Globus pallidus (tissue), 1 donor: ENCODE results near the gene CDH4.

ENCODE experiments used
- DNase-seq: peaks from one replicate; pipeline ENCODE4 v3.0.0-alpha.2; 2015; ENCODE audit warnings: low spot score

CDH4 gene

DNA sequence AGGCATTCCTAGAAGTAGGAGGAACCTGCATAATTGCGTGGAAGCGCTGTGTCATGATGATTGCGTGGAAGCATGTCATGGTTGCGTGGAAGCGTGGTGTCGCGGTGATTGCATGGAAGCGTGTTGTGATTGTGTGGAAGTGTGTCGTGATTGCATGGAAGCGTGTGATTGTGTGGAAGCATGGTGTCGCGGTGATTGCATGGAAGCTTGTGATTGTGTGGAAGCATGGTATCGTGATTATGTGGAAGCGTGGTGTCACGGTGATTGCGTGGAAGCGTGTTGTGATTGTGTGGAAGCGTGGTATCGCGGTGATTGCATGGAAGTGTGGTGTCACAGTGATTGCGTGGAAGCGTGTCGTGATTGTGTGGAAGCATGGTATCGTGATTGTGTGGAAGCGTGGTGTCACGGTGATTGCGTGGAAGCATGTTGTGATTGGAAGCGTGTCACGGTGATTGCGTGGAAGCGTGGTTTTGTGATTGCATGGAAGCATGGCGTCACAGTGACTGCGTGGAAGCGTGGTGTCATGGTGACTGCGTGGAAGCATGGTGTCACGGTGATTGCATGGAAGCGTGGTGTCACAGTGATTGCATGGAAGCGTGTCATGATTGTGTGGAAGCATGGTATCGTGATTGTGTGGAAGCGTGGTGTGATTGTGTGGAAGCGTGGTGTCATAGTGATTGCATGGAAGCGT lies 667.8 kb downstream of the CDH4 start:
- no peak for DNase-seq

DNA sequence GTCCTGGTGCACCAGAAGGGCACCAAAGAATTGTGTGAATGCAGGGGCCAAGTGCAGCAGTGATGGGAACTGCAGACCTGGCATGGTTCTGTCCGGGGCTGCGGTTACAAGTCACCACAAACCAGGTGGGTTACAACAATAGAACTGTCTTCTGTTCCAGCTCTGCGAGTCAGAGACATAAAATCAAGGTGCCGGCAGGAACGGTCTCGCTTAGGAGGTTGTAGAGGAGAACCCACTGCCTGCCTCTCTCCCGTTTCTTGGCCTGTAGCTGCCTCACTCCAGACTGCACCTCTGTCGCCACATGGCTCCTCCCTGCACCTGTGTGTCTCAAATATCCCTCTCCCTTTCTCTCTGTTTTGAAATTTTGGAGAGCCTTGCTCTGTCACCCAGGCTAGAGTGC lies 670.4 kb downstream of the CDH4 start:
- DNase-seq = no peak

DNA sequence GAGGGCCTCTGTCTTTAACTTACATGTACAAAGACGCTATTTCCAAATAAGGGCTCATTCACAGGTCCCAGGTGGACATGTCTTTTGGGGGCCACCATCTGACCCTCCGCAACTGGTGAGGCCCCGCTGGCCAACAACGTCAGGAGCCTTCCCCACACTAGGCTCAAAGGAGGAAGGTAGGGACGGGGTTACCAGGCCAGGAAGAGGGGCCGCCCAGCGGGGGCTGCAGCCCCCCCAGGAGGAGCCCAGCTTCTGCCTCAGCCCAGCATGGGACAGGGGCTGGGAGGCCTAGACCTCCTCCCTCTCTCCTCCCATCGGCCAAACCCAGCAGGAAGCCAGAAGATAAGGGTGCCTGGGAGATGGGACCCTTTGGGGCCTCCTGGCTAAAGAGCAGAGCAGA lies 670.9 kb downstream of the CDH4 start:
- no peak for DNase-seq

DNA sequence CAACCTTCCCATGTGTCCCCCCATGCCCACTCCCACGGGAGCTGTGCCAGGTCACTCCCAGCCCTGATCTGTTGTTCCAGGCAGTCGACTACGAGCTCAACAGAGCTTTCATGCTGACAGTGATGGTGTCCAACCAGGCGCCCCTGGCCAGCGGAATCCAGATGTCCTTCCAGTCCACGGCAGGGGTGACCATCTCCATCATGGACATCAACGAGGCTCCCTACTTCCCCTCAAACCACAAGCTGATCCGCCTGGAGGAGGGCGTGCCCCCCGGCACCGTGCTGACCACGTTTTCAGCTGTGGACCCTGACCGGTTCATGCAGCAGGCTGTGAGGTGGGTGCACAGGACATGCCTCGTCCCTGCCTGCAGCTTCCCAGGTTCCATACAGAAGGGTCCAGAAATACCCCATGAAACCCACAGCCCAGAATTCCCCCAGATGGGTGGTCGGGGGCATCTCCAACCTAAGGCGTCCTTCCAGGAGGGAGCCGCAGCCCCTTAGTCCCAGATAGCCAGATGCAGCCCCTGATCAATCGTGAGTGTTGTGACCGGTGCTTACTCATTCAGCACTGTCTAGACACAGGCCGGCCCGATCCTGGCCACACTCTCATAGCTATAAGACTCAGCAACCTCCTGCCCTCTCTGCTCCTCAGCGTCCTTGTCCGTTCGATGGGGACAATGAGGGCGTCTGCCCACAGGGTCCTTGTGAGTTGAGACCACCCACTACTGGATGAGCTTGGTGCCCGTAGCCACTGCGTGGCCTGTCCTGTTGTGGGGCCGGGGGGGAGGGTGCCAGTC lies 671.5 kb downstream of the CDH4 start:
- no peak for DNase-seq

DNA sequence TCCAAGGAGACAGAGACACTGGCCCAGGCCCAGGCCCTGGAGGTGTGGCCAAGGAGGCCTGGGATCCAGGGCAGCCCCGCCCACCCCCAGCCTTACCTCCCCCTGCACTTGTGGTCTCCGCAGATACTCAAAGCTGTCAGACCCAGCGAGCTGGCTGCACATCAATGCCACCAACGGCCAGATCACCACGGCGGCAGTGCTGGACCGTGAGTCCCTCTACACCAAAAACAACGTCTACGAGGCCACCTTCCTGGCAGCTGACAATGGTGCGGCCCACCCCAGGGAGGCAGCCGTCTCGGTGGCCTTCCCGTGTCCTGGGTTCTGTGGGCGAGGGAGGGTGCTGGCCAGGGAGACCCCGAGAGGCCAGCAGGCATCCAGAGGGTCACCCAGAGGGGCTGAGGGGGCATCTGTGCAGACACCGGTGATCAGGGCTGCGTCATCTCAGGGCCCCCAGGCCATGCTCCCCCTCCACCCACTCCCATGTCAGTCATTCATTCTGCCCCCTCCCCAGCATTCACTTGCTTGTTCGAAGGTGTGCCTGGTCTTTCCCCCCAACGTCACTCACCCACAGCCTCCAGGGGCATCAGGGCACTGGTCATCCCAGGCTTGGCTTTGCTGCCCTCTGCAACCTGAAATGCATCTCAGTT lies 672.3 kb downstream of the CDH4 start:
- DNase-seq = no peak

DNA sequence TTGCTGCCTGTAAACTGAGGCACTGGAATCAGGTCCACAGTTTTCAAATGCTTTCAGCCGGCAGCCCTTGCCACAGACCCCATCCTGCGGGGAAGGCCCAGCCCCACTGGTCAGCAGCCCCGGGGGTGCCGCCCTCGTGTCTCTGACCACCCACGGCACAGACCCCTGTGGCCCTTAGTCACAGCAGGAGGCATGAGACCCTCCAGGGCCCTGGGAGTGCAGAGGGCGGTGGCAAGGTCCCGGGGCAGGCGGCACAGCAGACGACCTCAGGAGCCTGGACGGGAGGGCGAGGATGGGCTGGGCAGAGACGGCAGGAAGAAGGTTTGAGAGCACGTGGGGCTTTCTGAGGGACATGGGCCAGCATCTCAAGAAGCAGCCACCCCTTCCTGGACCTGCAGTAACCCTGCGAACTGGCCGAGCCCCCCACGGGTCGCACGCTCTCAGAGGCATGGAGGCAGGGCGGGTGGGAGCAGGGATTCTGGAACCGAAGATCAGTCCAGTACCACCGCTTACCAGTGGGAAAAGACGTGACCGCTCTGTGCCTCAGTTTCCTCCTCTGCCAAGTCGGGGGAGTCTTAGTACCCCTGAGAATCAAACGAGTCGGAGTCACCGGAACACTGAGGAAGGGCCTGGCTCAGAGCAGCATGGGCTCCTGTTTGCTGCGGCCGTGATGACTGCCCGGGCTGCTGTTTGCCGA lies 672.9 kb downstream of the CDH4 start:
- no peak for DNase-seq

DNA sequence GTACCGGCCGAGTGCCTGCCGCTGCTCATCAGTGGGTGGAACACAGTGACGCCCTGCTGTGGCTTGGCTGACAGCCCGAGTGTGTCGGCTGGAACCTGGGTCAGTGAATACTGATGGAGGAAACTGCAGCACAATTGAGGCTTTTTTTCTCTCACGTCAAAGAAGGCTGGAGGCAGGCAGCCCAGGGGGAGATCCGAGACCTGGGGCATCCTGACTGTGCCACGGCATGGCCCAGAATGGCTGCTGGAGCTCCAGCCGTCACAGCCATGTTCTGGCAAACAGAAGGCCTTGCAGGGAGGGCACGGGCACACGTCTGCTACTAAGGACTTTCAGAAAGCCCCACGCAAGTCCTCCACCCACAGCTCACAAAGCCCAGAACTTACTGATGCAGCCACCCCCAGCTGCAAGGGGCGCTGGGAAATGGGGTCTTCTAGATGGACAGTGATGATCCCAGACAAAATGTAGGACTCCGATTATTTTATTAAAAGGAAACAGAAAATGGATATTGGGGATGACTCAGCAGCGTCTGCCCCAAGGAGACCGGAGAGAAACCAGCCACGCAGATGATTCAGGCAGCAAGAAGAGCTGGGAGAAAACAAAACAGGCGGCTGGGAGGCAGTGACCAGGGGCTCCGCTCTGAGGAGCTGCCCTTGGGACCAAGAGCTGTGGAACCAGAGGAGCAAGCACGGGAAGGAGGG lies 673.6 kb downstream of the CDH4 start:
- no peak for DNase-seq

DNA sequence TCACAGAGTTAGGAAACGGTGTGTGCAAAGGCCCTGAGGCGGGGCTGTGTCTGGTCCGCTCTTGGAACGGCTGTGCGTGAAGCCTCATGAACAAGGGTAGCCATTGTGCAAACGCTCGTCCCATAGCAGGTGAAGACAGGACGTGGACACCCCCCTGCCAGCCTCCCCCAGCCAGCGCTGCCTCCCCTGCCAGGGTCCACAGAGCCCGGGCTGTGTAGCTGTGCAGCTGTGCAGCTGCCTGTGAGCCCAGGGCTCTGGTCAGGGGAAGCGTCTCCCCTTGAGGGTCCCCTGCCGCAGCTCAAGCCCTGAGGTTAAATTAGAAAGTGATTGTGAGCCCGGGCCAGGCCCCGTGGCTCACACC lies 674.2 kb downstream of the CDH4 start:
- DNase-seq = no peak

DNA sequence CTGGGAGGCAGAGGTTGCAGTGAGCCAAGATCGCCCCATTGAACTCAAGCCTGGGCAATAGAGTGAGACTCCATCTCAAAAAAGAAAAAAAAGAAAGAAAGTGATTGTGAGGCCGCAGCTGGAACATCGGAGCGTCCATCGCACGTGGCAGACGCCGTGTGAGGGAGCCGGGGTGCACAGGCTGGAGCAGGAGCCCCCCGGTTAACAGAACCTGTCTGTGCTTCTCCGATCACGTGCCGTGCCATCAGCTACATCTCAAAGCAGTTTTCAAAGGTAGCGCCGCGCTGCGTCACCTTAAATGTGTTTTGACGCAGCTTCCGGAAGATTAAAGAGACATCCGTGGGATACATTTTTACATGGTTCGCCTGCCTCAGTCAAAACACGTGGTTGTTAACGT lies 674.7 kb downstream of the CDH4 start:
- no peak for DNase-seq

DNA sequence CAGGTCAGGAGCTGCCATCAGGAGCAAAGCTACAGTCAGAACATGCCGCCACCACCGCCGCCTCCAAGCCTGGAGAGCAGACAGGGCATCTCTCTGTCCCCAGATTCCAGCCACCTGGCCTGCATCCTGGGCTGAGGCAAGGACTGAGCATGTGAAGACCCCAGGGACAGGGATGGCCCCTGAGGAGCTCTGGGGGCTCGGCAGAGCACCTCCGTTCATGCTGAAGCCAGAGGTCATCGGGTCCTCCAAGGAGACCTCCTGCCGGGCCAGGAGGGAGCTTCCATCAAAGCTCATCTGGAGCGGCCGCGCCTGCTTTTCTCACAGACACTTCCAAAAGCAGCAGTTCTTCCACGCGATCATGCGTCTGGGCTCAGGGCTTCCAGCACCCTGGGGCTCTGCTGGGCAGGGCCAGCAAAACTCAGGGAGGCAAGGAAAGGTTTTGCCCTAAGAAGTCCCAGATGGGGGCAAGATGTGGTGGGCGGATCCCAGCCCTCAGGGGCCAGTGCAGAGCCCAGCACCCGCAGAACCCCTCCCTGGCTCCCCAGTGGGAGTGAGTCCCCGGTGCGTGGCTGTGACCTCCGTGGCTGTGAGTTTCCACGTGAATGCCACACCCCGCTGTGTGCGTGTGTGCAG lies 675.2 kb downstream of the CDH4 start:
- DNase-seq = no peak

DNA sequence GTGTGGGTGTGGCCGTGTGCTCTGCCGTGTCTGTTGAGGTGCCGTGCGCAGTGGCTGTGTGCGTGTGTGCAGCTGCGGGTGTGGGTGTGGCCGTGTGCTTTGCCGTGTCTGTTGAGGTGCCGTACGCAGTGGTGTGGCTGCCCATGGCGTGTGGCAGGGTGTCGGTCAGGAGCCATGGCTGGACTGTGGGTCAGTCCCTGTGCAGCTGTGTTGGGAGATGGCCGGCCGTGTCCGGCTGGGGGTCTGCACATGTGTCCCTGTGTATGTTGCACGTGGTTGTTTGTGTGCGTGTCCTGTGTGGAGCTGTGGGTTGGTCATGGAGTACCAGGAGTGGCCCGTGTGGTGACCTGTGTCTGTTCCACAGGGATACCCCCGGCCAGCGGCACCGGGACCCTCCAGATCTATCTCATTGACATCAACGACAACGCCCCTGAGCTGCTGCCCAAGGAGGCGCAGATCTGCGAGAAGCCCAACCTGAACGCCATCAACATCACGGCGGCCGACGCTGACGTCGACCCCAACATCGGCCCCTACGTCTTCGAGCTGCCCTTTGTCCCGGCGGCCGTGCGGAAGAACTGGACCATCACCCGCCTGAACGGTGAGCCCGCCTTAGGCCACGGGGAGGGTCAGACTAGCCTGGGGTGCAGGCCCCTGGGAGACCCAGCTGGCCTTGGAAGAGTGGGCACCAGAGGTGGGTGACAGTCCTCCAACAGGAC lies 675.9 kb downstream of the CDH4 start:
- no peak for DNase-seq

DNA sequence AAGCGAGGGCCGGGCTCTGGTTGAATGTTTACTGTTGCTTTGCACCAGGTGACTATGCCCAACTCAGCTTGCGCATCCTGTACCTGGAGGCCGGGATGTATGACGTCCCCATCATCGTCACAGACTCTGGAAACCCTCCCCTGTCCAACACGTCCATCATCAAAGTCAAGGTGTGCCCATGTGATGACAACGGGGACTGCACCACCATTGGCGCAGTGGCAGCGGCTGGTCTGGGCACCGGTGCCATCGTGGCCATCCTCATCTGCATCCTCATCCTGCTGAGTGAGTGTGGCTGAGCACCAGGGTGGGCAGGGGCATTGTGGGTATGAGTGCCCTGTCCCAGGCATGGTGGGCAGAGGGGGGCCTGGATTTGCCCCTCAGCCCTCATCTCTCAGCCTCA lies 677.5 kb downstream of the CDH4 start:
- no peak for DNase-seq

DNA sequence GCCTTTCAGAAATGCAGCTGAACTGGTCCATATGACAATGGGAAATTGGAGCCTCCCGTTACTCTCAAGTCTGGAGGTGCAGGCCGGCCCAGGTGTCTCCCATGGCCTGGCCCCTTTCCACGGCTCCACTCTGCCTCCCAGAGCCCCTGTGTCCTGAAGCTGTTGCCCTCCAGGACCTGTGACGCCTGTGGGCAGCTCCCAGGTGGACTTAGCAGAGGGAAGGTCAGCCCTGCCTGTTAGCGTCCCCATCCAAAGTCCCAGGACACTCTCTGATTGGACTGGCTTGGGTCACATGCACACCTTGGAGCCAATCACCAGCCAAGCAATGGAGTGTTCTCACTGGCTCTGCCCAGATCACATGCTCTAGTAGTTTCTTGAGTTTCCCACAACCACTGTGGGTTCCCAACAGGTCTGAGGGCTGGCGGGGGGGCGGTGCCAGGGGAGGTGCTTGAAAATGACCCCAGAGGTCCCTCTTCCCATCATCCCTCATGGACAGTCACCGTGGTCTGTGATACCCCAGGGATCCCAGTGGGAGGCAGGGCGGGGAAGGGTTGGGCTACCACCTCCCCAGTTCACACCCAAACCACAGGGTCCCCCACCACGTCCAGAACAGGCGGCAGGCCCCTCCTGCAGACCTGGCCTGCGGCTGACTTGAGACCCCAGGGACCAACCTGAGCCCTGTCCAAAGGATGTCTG lies 678.1 kb downstream of the CDH4 start:
- no peak for DNase-seq

DNA sequence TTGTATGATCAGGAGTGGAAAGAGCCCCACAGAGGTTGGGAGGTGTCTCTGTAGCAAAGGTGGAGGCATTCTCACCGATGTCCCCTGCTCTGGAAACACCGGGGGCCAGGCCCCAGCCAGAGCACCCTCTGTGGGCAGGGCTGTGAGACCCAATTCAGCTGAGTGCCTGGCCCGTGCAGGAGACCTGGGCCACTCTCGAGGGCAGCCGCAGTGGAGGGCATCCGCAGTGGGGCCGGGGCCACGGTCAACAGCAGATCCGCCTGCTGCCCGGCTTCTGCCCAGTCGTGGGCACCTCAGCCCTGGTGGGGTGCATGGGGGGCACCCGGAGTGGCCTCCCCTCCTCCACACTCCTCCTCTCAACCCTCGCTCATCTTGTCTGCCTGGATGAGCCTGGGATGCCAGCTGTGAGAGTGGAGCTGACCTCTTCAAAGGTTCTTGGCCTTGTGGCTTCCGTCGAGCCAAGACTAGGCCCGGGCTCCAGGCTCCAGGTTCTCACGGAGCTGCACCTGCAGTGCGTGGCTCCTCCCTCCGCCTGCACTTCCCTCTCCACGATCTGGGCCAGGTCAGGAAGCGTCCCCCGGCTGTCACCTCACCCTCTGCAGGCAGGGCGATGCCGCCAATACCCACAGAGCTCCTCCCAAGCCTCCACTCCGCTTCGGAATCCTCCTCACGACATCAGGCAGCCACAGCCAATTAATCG lies 678.9 kb downstream of the CDH4 start:
- no peak for DNase-seq

DNA sequence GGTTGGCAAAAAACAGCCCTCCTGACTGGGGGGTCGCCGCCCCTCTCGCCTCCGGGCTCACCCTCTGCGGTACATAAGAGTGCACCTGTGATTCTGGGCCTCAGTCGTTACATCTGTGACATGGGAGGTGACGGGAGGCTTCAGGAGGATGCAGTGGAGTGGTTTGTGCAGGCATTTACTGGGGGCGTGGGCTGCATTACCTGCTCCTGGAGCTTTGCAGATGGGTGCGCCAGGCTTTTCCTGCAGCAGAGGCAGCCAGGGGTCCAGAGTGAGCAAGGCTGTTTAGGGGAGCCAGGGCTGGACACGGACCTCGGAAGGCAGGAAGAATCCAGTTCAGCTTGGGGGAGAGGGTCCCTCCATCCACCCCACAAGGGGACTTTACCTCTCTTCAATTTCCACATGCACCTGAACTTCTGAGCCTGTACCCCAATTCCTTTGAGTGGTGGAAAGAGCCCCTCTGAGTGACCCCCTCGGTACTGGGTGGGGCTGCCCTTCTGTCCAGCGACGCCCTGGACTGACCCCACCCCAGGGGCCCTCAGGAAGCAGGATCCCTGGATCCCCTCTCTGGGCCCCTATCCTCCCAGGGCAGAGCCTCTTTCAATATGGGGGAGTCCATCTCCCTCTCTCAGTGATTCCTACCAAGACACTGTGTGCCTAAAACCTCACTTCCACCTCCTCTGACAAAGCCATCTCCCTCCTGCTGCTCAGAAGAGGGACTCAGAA lies 679.6 kb downstream of the CDH4 start:
- no peak for DNase-seq

DNA sequence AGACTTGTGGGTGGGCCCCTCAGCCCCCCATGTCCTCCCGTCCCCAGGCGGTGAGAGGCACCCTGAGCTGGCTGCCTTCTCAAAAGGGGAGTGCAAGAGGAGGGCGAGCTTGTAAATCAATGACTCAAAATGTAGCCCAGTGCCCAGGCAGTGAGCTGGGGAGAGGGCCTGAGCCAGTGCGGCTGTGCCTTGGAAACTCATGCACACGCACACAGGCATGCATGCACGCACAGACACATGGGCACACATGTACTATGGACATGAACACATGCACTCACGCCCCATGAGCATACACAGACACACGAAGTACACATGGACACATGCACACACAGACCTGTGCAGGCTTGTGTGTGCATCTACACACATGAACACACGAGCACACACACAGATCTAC lies 680.1 kb downstream of the CDH4 start:
- no peak for DNase-seq

DNA sequence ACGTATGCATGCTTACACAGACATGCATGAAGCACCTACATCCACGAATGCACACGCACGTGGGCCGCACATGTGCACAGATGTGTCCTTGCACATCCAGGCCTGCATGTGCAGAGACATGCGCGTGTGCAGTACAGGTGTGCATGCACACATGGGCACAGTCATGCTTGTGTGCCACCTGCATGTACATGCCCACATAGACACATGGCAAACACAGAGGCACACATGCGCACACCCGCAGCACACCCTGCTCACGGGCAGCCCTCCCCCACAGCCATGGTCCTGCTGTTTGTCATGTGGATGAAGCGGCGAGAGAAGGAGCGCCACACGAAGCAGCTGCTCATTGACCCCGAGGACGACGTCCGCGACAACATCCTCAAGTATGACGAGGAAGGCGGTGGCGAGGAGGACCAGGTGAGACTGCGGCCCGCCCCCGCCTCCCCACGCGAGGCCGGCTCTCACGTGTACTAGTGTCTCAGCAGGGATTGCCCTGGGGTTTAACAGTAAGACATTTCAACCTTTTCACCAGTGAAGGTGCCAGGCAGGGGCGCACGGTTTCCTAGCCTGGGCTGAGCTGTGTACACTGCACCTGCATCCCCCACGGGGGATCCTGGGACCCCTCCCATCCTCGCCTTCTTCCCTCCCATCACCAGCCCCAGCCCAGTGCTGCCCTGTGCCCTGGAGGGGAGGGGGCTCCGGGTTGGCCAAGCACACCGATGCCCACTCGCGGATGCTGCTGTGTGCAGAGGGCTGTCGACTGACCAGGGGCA lies 680.8 kb downstream of the CDH4 start:
- DNase-seq = no peak

DNA sequence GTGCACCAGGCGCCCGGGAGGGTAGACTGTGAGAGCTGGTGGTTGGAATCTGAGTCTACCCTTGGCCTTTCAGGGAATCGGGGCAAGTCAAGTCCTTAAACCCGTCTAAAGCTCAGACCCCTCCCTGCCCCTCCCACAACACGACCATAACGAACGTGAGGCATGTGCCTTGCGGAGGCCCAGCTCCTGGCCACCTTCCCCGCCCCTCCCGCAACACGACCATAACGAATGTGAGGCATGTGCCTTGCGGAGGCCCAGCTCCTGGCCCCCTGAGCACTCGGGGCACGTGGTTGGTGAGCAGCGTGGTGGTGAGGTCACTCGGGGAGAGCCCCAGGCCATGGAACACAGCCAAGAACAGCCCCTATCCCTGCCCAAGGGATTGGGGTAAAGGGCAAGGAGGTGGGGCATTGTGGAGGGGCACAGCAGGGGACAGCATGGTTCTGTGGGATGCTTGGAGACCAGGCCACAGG lies 681.5 kb downstream of the CDH4 start:
- DNase-seq = no peak
